ENCODE results near the gene DPP6.
A peak's percentile ranks its signal among the peaks of the same experiment; 100 is the strongest.

DNA sequence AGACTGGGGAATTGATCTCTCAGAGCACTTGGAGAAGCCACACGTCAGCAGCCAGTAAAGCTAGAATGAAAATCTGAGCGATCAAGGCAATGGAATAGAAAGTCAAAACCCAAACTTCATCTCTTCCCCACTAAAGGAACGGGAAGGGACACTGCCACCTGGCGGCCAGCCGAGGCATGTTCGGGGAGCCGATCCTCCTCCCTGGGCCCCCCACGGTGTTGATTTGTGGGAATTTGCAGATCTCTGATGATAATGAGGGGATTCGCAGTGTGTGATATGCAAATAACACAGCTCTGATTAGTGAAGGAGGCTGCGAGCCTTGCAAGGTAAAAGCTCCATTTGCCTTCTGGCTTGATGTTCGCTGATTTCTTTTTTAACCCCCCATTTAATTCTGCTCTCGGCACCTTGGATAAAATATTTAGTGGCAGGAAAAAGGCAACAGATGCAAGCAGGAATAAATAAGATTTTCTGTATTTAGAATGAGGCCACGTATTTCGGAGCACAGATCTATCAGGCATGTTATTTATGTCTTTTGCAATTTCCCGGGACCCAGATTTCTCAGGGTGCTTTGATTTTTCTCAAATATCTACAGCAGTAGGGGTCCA is 692.2 kb downstream of the DPP6 start:
- TF ChIP-seq POLR2A (IDR thresholded peaks at IDR 0.05) (no peak), CTCF (IDR thresholded peaks at IDR 0.05) (peak; percentile 12 to 52 (median 38))

Measured in Peyer's patch (tissue), 4 donors.